ENCODE data around the gene TBC1D26.
"Not testable (repeated sequence)": the region's sequence is repeated elsewhere in the genome, so short reads cannot be mapped to it uniquely, and the experiment has no call there.

- TF ChIP-seq CTCF (IDR thresholded peaks at IDR 0.05; ENCODE audit: insufficient read depth, low read length, poor library complexity, severe bottlenecking); EZH2phosphoT487 (conservative IDR thresholded peaks at IDR 0.05; ENCODE audit: low read length): not testable (repeated sequence)
Observed at GRCh38 chr17:15784351-15784750, 52.3 kb downstream of the TBC1D26 start.
